K562 (cell line): Measurements from ENCODE around the gene LSM4. TPM values are rescaled to one million over a fixed set of nuclear protein-coding genes. Genes with fewer than 3 reads are reported as not detected.

Experiments
- ASH1L ChIP-seq: fragments of 450-650 bp; IDR thresholded peaks from 2 replicates; pipeline ENCODE4 v1.6.1; 2018; ENCODE audit warnings: borderline replicate concordance, mild to moderate bottlenecking, low read depth; ENCODE audit not compliant: partially characterized antibody
- BACH1 ChIP-seq: fragments of 200-800 bp; sonication (Bioruptor generic); IDR thresholded peaks from 2 replicates; pipeline ENCODE4 v1.6.1; 2016; ENCODE audit warnings: missing genetic modification characterization, missing compliant biosample characterization
- BRD9 ChIP-seq: fragments of 450-650 bp; IDR thresholded peaks from 2 replicates; pipeline ENCODE4 v1.6.1; 2018; ENCODE audit warnings: low read depth; ENCODE audit not compliant: partially characterized antibody
- CREBBP ChIP-seq: IDR thresholded peaks from one replicate; pipeline ENCODE4 v1.6.1; 2012; ENCODE audit warnings: low read depth, mild to moderate bottlenecking, control low read depth, inconsistent platforms, low read length
- CREM ChIP-seq: IDR thresholded peaks from 2 replicates; pipeline ENCODE4 v1.6.1; 2014; ENCODE audit warnings: antibody characterized with exemption, low read depth
- EGR1 ChIP-seq: fragments of 450-650 bp; conservative IDR thresholded peaks from 2 replicates; pipeline ENCODE4 v1.6.1; 2017; ENCODE audit warnings: mild to moderate bottlenecking
- ELF2 ChIP-seq: fragments of 250-450 bp; sonication (Bioruptor Pico); IDR thresholded peaks from 2 replicates; pipeline ENCODE4 v1.5.0; 2021; ENCODE audit warnings: mild to moderate bottlenecking
- GATAD2B ChIP-seq: fragments of 450-650 bp; IDR thresholded peaks from 2 replicates; pipeline ENCODE4 v1.6.1; 2017; ENCODE audit warnings: mild to moderate bottlenecking, borderline replicate concordance
- HMBOX1 ChIP-seq: sonication (generic); IDR thresholded peaks from 2 replicates; pipeline ENCODE4 v1.6.1; 2016
- MCM2 ChIP-seq: fragments of 450-650 bp; IDR thresholded peaks from 2 replicates; pipeline ENCODE4 v1.6.1; 2017; ENCODE audit warnings: low read depth, mild to moderate bottlenecking
- MCM7 ChIP-seq, 2 experiments: fragments of 450-650 bp; IDR thresholded peaks; 2 replicates each; pipeline ENCODE4 v1.6.1; 2016 to 2018
- MLLT1 ChIP-seq, 2 experiments: fragments of 450-650 bp; IDR thresholded peaks; 2 replicates each; pipeline ENCODE4 v1.6.1; 2016
- NR0B1 ChIP-seq: fragments of 450-650 bp; IDR thresholded peaks from one replicate; pipeline ENCODE4 v1.6.1; 2018; ENCODE audit warnings: mild to moderate bottlenecking, moderate library complexity; ENCODE audit not compliant: partially characterized antibody
- SAFB ChIP-seq: fragments of 200-400 bp; formaldehyde crosslinking; IDR thresholded peaks from 2 replicates; pipeline ENCODE4 v1.6.1; 2017; ENCODE audit warnings: low read depth, low read length, borderline replicate concordance
- SPI1 ChIP-seq: IDR thresholded peaks from 2 replicates; pipeline ENCODE4 v1.6.1; 2011; ENCODE audit warnings: low read depth, low read length, control low read depth, borderline replicate concordance
- THRAP3 ChIP-seq: fragments of 450-650 bp; IDR thresholded peaks from 2 replicates; pipeline ENCODE4 v1.6.1; 2016; ENCODE audit warnings: mild to moderate bottlenecking, inconsistent platforms, borderline replicate concordance
- YBX1 ChIP-seq: fragments of 450-650 bp; IDR thresholded peaks from 2 replicates; pipeline ENCODE4 v1.7.1; 2016; ENCODE audit warnings: mild to moderate bottlenecking
- ZNF449 ChIP-seq: fragments of 250-450 bp; sonication (Bioruptor Pico); IDR thresholded peaks from 2 replicates; pipeline ENCODE4 v1.8.0; 2022; ENCODE audit warnings: moderate library complexity, mild to moderate bottlenecking, inconsistent platforms
- ZNF511 ChIP-seq: sonication (generic); formaldehyde crosslinking; IDR thresholded peaks from 2 replicates; pipeline ENCODE4 v1.8.0; 2022; ENCODE audit warnings: mild to moderate bottlenecking, missing genetic modification reagents
- polyA plus RNA-seq, 8 experiments: library from polyadenylated mRNA; depleted of rRNA in 4 of 8; stranded (reverse) in 5 of 8; unstranded in 3 of 8; fragments of >200 nt; fragmentation: Nextera tagmentation in 2 of 8; fragmentation: Illumina TruSeq in 1 of 8; extraction: Ambion mirVana in 2 of 8; extraction: Trizol in 1 of 8; gene quantifications; 2 replicates each; pipeline versions ENCODE4 v1.2.1 to v1.2.3, GENCODE V29; 2011 to 2014; ENCODE audit warnings: inconsistent platforms in 1 of 8, missing spikeins in 1 of 8
- total RNA-seq, 7 experiments: library from RNA; depleted of rRNA in 6 of 7; stranded (reverse); fragments of >200 nt in 6 of 7; fragmentation: Illumina TruSeq in 2 of 7; extraction: Trizol in 2 of 7; gene quantifications; 2 replicates each; pipeline versions ENCODE4 v1.2.1 to v1.2.3, GENCODE V29; 2011 to 2021; ENCODE audit warnings: low replicate concordance in 1 of 7

Gene LSM4
- total and polyA plus RNA-seq, 9 of the 15 experiments (the other 6 are each of a cell fraction or from before 2014, with no cell fraction given): 11.9 to 763 (median 202) TPM

GRCh38 chr19:18304458-18305310 lies 18.2 kb downstream of the LSM4 start (continued):
- TF ChIP-seq BACH1: no peak
- TF ChIP-seq YBX1: no peak
- TF ChIP-seq NR0B1: no peak
- TF ChIP-seq MCM7 (IDR thresholded peaks at IDR 0.05): no peak
- TF ChIP-seq MCM2: no peak
- TF ChIP-seq GATAD2B: peak; percentile 56; the same call in 1 of the 2 replicates
- peak in 1 of 2 experiments; percentile 70; a peak in 2 of 4 replicates for TF ChIP-seq MLLT1 (IDR thresholded peaks at IDR 0.05)
- TF ChIP-seq ELF2 (CRISPR knock-in tag): 0 out of 2 replicates have a peak, but pooled peaks have one; percentile 44
- no peak for TF ChIP-seq SPI1
- peak; percentile 17; the same call in 1 of the 2 replicates for TF ChIP-seq SAFB
- TF ChIP-seq ZNF449: no peak
- TF ChIP-seq ZNF511 (CRISPR knock-in tag): no peak
- TF ChIP-seq ASH1L: no peak
- no peak for TF ChIP-seq CREBBP
- TF ChIP-seq EGR1: peak; percentile 98
- peak; percentile 86 for TF ChIP-seq CREM
- no peak for TF ChIP-seq HMBOX1
- no peak for TF ChIP-seq THRAP3
- TF ChIP-seq BRD9: peak; percentile 62
